Measurements from ENCODE around the gene AMER2.

The AMER2 gene

GRCh38 chr13:25171517-25172302 is at the start of gene AMER2:
Gene AMER2, minus strand, starts transcription at chr13:25172288. Its CDS starts 669 bp downstream, at chr13:25171619.
- no peak for DNase-seq (ENCODE audit: low read depth)

- no peak for DNase-seq (ENCODE audit: low read depth)
Measured at GRCh38 chr13:25218019-25218418, 45.9 kb upstream of the AMER2 start.

- DNase-seq (ENCODE audit: low read depth), result no peak
Measured at GRCh38 chr13:25217023-25217885, 45.2 kb upstream of the AMER2 start.

- no peak for DNase-seq (ENCODE audit: low read depth)
Measured at GRCh38 chr13:25215253-25215575, 43.1 kb upstream of the AMER2 start.

- DNase-seq (ENCODE audit: low read depth), result no peak
Measured at GRCh38 chr13:25214491-25215252, 42.6 kb upstream of the AMER2 start.

- no peak for DNase-seq (ENCODE audit: low read depth)
Measured at GRCh38 chr13:25213715-25214114, 41.6 kb upstream of the AMER2 start.

- no peak for DNase-seq (ENCODE audit: low read depth)
Measured at GRCh38 chr13:25210842-25211569, 38.9 kb upstream of the AMER2 start.

- DNase-seq (ENCODE audit: low read depth), result no peak
Measured at GRCh38 chr13:25207291-25207810, 35.3 kb upstream of the AMER2 start.

- DNase-seq (ENCODE audit: low read depth), result no peak
Measured at GRCh38 chr13:25204863-25205262, 32.8 kb upstream of the AMER2 start.

- no peak for DNase-seq (ENCODE audit: low read depth)
Measured at GRCh38 chr13:25203127-25203740, 31.1 kb upstream of the AMER2 start.

GRCh38 chr13:25200783-25201182 is 28.7 kb upstream of the AMER2 start:
- no peak for DNase-seq (ENCODE audit: low read depth)

GRCh38 chr13:25198647-25199046 is 26.6 kb upstream of the AMER2 start:
- no peak for DNase-seq (ENCODE audit: low read depth)

GRCh38 chr13:25196971-25197370 is 24.9 kb upstream of the AMER2 start:
- DNase-seq (ENCODE audit: low read depth), result no peak

GRCh38 chr13:25192936-25193335 is 20.8 kb upstream of the AMER2 start:
- no peak for DNase-seq (ENCODE audit: low read depth)

GRCh38 chr13:25192489-25192888 is 20.4 kb upstream of the AMER2 start:
- no peak for DNase-seq (ENCODE audit: low read depth)

- DNase-seq (ENCODE audit: low read depth), result no peak
Measured at GRCh38 chr13:25192052-25192451, 20.0 kb upstream of the AMER2 start.

- DNase-seq (ENCODE audit: low read depth), result no peak
Measured at GRCh38 chr13:25190771-25191170, 18.7 kb upstream of the AMER2 start.

GRCh38 chr13:25190256-25190655 is 18.2 kb upstream of the AMER2 start:
- no peak for DNase-seq (ENCODE audit: low read depth)

- DNase-seq (ENCODE audit: low read depth), result no peak
Measured at GRCh38 chr13:25187596-25187995, 15.5 kb upstream of the AMER2 start.

GRCh38 chr13:25186187-25186586 is 14.1 kb upstream of the AMER2 start:
- no peak for DNase-seq (ENCODE audit: low read depth)

GRCh38 chr13:25181597-25181996 is 9.5 kb upstream of the AMER2 start:
- DNase-seq (ENCODE audit: low read depth), result no peak

Measured in activated T-helper 9 cell treated with anti-CD3 and anti-CD28 coated beads, Interleukin-2, amount 50 U/mL, for 16 hours (primary cell).